ENCODE data around the gene EIF4E3. TPM values are rescaled to one million over a fixed set of nuclear protein-coding genes. Genes with fewer than 3 reads are reported as not detected.

Gene EIF4E3
- total RNA-seq, 1 donor from 2014 or later: 3.5 TPM

- peak overlapping the region; percentile 69 for H3K9ac ChIP-seq (ENCODE audit: low read length)
- no peaks in the 10 kb centered on the region for H3K79me2 ChIP-seq (ENCODE audit: insufficient read depth, low read length)
- H3K4me1 ChIP-seq (ENCODE audit: insufficient read depth, low read length): peaks cover 9% of the 10 kb centered on the region
- H3K27ac ChIP-seq (ENCODE audit: low read depth, low read length): no peak overlapping the region
- H3K4me3 Mint-ChIP-seq (ENCODE audit: unreplicated experiment): peak overlapping the region; percentile 84
- no peaks in the 10 kb centered on the region for H3K36me3 Mint-ChIP-seq (ENCODE audit: low read depth, unreplicated experiment)
- peaks cover 27% of the 10 kb centered on the region for H3K27me3 ChIP-seq (ENCODE audit: insufficient read depth, low read length)
- no peak for DNase-seq (ENCODE audit: low read depth)
- no peak for FAIRE-seq
- no peaks in the 10 kb centered on the region for H4K20me1 ChIP-seq (ENCODE audit: insufficient read depth, low read length)
- no peaks in the 10 kb centered on the region for H3K36me3 ChIP-seq (ENCODE audit: insufficient read depth, low read length)
- H3K9me3 ChIP-seq (ENCODE audit: insufficient read depth, low read depth, low read length): no peaks in the 10 kb centered on the region
- peaks cover 57% of the 10 kb centered on the region for H3K27me3 Mint-ChIP-seq (ENCODE audit: low read depth, unreplicated experiment)
- peak overlapping the region; percentile 69 for H3K4me3 ChIP-seq (ENCODE audit: insufficient read depth, low read depth, low read length)
- peak overlapping the region; percentile 97 for H3K4me2 ChIP-seq (ENCODE audit: low read length)
- TF ChIP-seq EZH2 (IDR thresholded peaks at IDR 0.05; ENCODE audit: insufficient read depth, low read length): no peak
- no peak for TF ChIP-seq CTCF (IDR thresholded peaks at IDR 0.05; ENCODE audit: insufficient read depth, low read depth, low read length)
- H3K4me1 Mint-ChIP-seq (ENCODE audit: low read depth, unreplicated experiment): peaks cover 3% of the 10 kb centered on the region
- H3K9me3 Mint-ChIP-seq (ENCODE audit: unreplicated experiment): no peaks in the 10 kb centered on the region
- no peak overlapping the region for H3K27ac Mint-ChIP-seq (ENCODE audit: unreplicated experiment)
- H2AFZ ChIP-seq (ENCODE audit: low read depth, low read length): peak overlapping the region; percentile 99
Measured at GRCh38 chr3:71724584-71725270, 475 bp downstream of the EIF4E3 start.

- peak overlapping the region; percentile 84 for H3K4me3 Mint-ChIP-seq (ENCODE audit: unreplicated experiment)
- peaks cover 3% of the 10 kb centered on the region for H3K4me1 ChIP-seq (ENCODE audit: insufficient read depth, low read length)
- TF ChIP-seq CTCF (IDR thresholded peaks at IDR 0.05; ENCODE audit: insufficient read depth, low read depth, low read length): no peak
- TF ChIP-seq EZH2 (IDR thresholded peaks at IDR 0.05; ENCODE audit: insufficient read depth, low read length): no peak
- peak overlapping the region; percentile 97 for H3K4me2 ChIP-seq (ENCODE audit: low read length)
- no peaks in the 10 kb centered on the region for H3K9me3 ChIP-seq (ENCODE audit: insufficient read depth, low read depth, low read length)
- peaks cover 56% of the 10 kb centered on the region for H3K27me3 Mint-ChIP-seq (ENCODE audit: low read depth, unreplicated experiment)
- no peaks in the 10 kb centered on the region for H3K4me1 Mint-ChIP-seq (ENCODE audit: low read depth, unreplicated experiment)
- H2AFZ ChIP-seq (ENCODE audit: low read depth, low read length): no peak overlapping the region
- H3K4me3 ChIP-seq (ENCODE audit: insufficient read depth, low read depth, low read length): peak overlapping the region; percentile 69
- no peak overlapping the region for H3K27ac Mint-ChIP-seq (ENCODE audit: unreplicated experiment)
- H3K9me3 Mint-ChIP-seq (ENCODE audit: unreplicated experiment): no peaks in the 10 kb centered on the region
- H3K79me2 ChIP-seq (ENCODE audit: insufficient read depth, low read length): no peaks in the 10 kb centered on the region
- DNase-seq (ENCODE audit: low read depth) (no peak), FAIRE-seq (no peak)
- H3K36me3 ChIP-seq (ENCODE audit: insufficient read depth, low read length): no peaks in the 10 kb centered on the region
- peaks cover 27% of the 10 kb centered on the region for H3K27me3 ChIP-seq (ENCODE audit: insufficient read depth, low read length)
- H3K27ac ChIP-seq (ENCODE audit: low read depth, low read length): no peak overlapping the region
- no peaks in the 10 kb centered on the region for H3K36me3 Mint-ChIP-seq (ENCODE audit: low read depth, unreplicated experiment)
- no peaks in the 10 kb centered on the region for H4K20me1 ChIP-seq (ENCODE audit: insufficient read depth, low read length)
- H3K9ac ChIP-seq (ENCODE audit: low read length): no peak overlapping the region
Measured at GRCh38 chr3:71724171-71724453, 1.1 kb downstream of the EIF4E3 start.

GRCh38 chr3:71723452-71724170 lies 1.6 kb downstream of the EIF4E3 start:
- no peaks in the 10 kb centered on the region for H3K9me3 Mint-ChIP-seq (ENCODE audit: unreplicated experiment)
- Histone ChIP-seq H3K27me3 (ENCODE audit: insufficient read depth, low read length) (peaks cover 23% of the 10 kb centered on the region), H3K4me2 (ENCODE audit: low read length) (no peak overlapping the region), H3K9me3 (ENCODE audit: insufficient read depth, low read depth, low read length) (no peaks in the 10 kb centered on the region), H3K4me3 (ENCODE audit: insufficient read depth, low read depth, low read length) (no peak overlapping the region), H2AFZ (ENCODE audit: low read depth, low read length) (no peak overlapping the region), H3K9ac (ENCODE audit: low read length) (no peak overlapping the region), H3K79me2 (ENCODE audit: insufficient read depth, low read length) (no peaks in the 10 kb centered on the region), H3K4me1 (ENCODE audit: insufficient read depth, low read length) (peaks cover 3% of the 10 kb centered on the region), H3K36me3 (ENCODE audit: insufficient read depth, low read length) (no peaks in the 10 kb centered on the region), H3K27ac (ENCODE audit: low read depth, low read length) (no peak overlapping the region), H4K20me1 (ENCODE audit: insufficient read depth, low read length) (no peaks in the 10 kb centered on the region)
- no peak overlapping the region for H3K27ac Mint-ChIP-seq (ENCODE audit: unreplicated experiment)
- peak overlapping the region; percentile 84 for H3K4me3 Mint-ChIP-seq (ENCODE audit: unreplicated experiment)
- no peak for DNase-seq (ENCODE audit: low read depth)
- TF ChIP-seq EZH2 (IDR thresholded peaks at IDR 0.05; ENCODE audit: insufficient read depth, low read length) (no peak), CTCF (IDR thresholded peaks at IDR 0.05; ENCODE audit: insufficient read depth, low read depth, low read length) (no peak)
- no peaks in the 10 kb centered on the region for H3K36me3 Mint-ChIP-seq (ENCODE audit: low read depth, unreplicated experiment)
- peaks cover 54% of the 10 kb centered on the region for H3K27me3 Mint-ChIP-seq (ENCODE audit: low read depth, unreplicated experiment)
- no peak for FAIRE-seq
- H3K4me1 Mint-ChIP-seq (ENCODE audit: low read depth, unreplicated experiment): no peaks in the 10 kb centered on the region

All from astrocyte (in vitro differentiated cells and primary cell).